Right cardiac atrium (tissue), 5 donors: Measurements from ENCODE around the gene TIAM1. TPM values are rescaled to one million over a fixed set of nuclear protein-coding genes. Genes with fewer than 3 reads are reported as not detected.

Experiments
- ATAC-seq, 2 donors: fragments of 200-7000 bp; cut with Tn5 transposase; one replicate each; pipeline versions ENCODE4 v1.8.0 to v1.9.1; 2020; ENCODE audit warnings: moderate library complexity in 2 of 2, mild to moderate bottlenecking in 1 of 2
- DNase-seq, 3 donors: peaks; one replicate each; pipeline ENCODE4 v3.0.0-alpha.2; 2020
- H3K27ac ChIP-seq: one replicate; pipeline ENCODE4 v1.5.1; 2013; ENCODE audit warnings: mild to moderate bottlenecking, low read length, control low read depth, moderate library complexity
- H3K27me3 ChIP-seq: one replicate; pipeline ENCODE4 v1.6.1; 2013; ENCODE audit not compliant: control insufficient read depth, insufficient read depth
- H3K4me1 ChIP-seq: one replicate; pipeline ENCODE4 v1.6.1; 2013; ENCODE audit warnings: low read length; ENCODE audit not compliant: control insufficient read depth, insufficient read depth
- H3K4me3 ChIP-seq: one replicate; pipeline ENCODE4 v1.5.1; 2013; ENCODE audit warnings: low read length, control low read depth
- H3K9me3 ChIP-seq: one replicate; pipeline ENCODE4 v1.6.1; 2013; ENCODE audit warnings: low read length; ENCODE audit not compliant: control insufficient read depth
- WGBS: extraction: QIAGEN DNeasy Blood & Tissue Kit; methylation state at CpG from one replicate; pipeline ENCODE4 v1.1.7; 2013; 5-methylcytosine and 5-hydroxymethylcytosine counted together
- intact Hi-C, 4 donors: fragments of 100-400 bp; cut with DNase I; formaldehyde crosslinking; loops; one replicate each; pipeline versions ENCODE4 v1.11.0 to v1.14.0; 2022 to 2023
- polyA plus RNA-seq: library from polyadenylated mRNA; stranded (reverse); fragments of 200-250 nt; gene quantifications from one replicate; pipeline ENCODE4 v1.2.3, GENCODE V29; 2013
- total RNA-seq, 4 donors: library from RNA; stranded (reverse); fragmentation: NEBNext Ultra II Directional; extraction: Animal tissue kit (Norgen Biotek cat#: 25700); gene quantifications; one replicate each; pipeline ENCODE4 v1.2.1, GENCODE V29; 2021
- donor health status: healthy with polysubstance abuse.
- donor health status: DM: no; HTN: yes; CAD: no.
- donor health status: DM: no; HTN: no; CAD: no.
- donor health status: DM: no; HTN: yes; CAD: no; lungs with severe emphysema.
- donor health status: DM: yes; HTN: yes; CAD: no.

TIAM1 gene
- total and polyA plus RNA-seq, 5 donors = 3.9 to 13.9 (median 8.6) TPM

- Histone ChIP-seq H3K27ac (no peak overlapping the region), H3K27me3 (no peaks in the 10 kb centered on the region)
These were observed 991 bp downstream of the TIAM1 start for GRCh38 chr21:31343030-31343510.

GRCh38 chr21:31342348-31342747 is 1.7 kb downstream of the TIAM1 start:
- no peak overlapping the region for H3K27ac ChIP-seq
- no peaks in the 10 kb centered on the region for H3K27me3 ChIP-seq
- no peaks in the 10 kb centered on the region for H3K9me3 ChIP-seq
- H3K4me1 ChIP-seq = no peaks in the 10 kb centered on the region
- intact Hi-C loops = loop anchor here in 2 of 4 donors (10.0 kb wide), 2 partner anchors 232 to 242 kb away; no protein-coding TSS in a partner anchor
- no peak for ATAC-seq
- 73% methylated on average over 3 of the region's 3 CpGs for WGBS
- H3K4me3 ChIP-seq = no peak overlapping the region
- no peak for DNase-seq

More at GRCh38 chr21:31343030-31343510, 991 bp downstream of the TIAM1 start:
- Histone ChIP-seq H3K4me1 (no peaks in the 10 kb centered on the region), H3K4me3 (peak overlapping the region; percentile 40), H3K9me3 (no peaks in the 10 kb centered on the region)
- intact Hi-C loops = loop anchor here in 2 of 4 donors (10.0 kb wide), 2 partner anchors 232 to 242 kb away; no protein-coding TSS in a partner anchor
- ATAC-seq (no peak), DNase-seq (no peak)
- WGBS = 7% methylated on average over 2 of the region's 2 CpGs

- Histone ChIP-seq H3K27me3 (no peaks in the 10 kb centered on the region), H3K9me3 (no peaks in the 10 kb centered on the region), H3K27ac (no peak overlapping the region), H3K4me3 (no peak overlapping the region), H3K4me1 (no peaks in the 10 kb centered on the region)
- ATAC-seq (no peak), DNase-seq (no peak)
- WGBS = 67% methylated on average over 4 of the region's 4 CpGs
- intact Hi-C loops = loop anchor here in 2 of 4 donors (10.0 kb wide), 2 partner anchors 234 to 244 kb away; no protein-coding TSS in a partner anchor
These were observed 3.0 kb downstream of the TIAM1 start for GRCh38 chr21:31340942-31341487.

GRCh38 chr21:31340514-31340913 is 3.5 kb downstream of the TIAM1 start:
- no peak for DNase-seq
- no peaks in the 10 kb centered on the region for H3K9me3 ChIP-seq
- H3K27me3 ChIP-seq = no peaks in the 10 kb centered on the region
- intact Hi-C loops = loop anchor here in 2 of 4 donors (10.0 kb wide), 2 partner anchors 234 to 244 kb away; no protein-coding TSS in a partner anchor
- 74% methylated on average over 6 of the region's 6 CpGs for WGBS
- no peak overlapping the region for H3K4me3 ChIP-seq
- no peak overlapping the region for H3K27ac ChIP-seq
- no peaks in the 10 kb centered on the region for H3K4me1 ChIP-seq
- no peak for ATAC-seq

- ATAC-seq (no peak), DNase-seq (no peak)
- no peaks in the 10 kb centered on the region for H3K27me3 ChIP-seq
- no peaks in the 10 kb centered on the region for H3K9me3 ChIP-seq
- H3K4me3 ChIP-seq = no peak overlapping the region
- WGBS = 79% methylated on average over 4 of the region's 4 CpGs
- H3K27ac ChIP-seq = no peak overlapping the region
- intact Hi-C loops = loop anchor here in 2 of 4 donors (10.0 kb wide), 2 partner anchors 235 to 245 kb away; no protein-coding TSS in a partner anchor
- no peaks in the 10 kb centered on the region for H3K4me1 ChIP-seq
These were observed 4.3 kb downstream of the TIAM1 start for GRCh38 chr21:31339721-31340120.

- no peak for ATAC-seq
These were observed 5.1 kb downstream of the TIAM1 start for GRCh38 chr21:31338908-31339368.

GRCh38 chr21:31337996-31338907 is 5.8 kb downstream of the TIAM1 start:
- Histone ChIP-seq H3K27ac (no peak overlapping the region), H3K9me3 (no peaks in the 10 kb centered on the region), H3K4me3 (no peak overlapping the region), H3K4me1 (no peaks in the 10 kb centered on the region), H3K27me3 (no peaks in the 10 kb centered on the region)
- intact Hi-C loops = no loop called here
- DNase-seq = no peak
- no peak for ATAC-seq
- WGBS = 87% methylated on average over 25 of the region's 25 CpGs

More at GRCh38 chr21:31338908-31339368, 5.1 kb downstream of the TIAM1 start:
- H3K27ac ChIP-seq = no peak overlapping the region
- DNase-seq = no peak
- 82% methylated on average over 3 of the region's 3 CpGs for WGBS
- no peaks in the 10 kb centered on the region for H3K27me3 ChIP-seq
- no peaks in the 10 kb centered on the region for H3K9me3 ChIP-seq
- intact Hi-C loops = no loop called here
- H3K4me1 ChIP-seq = no peaks in the 10 kb centered on the region
- H3K4me3 ChIP-seq = no peak overlapping the region

GRCh38 chr21:31337086-31337485 is 7.0 kb downstream of the TIAM1 start:
- WGBS = 86% methylated on average over 3 of the region's 3 CpGs
- intact Hi-C loops = no loop called here
- ATAC-seq = no peak

GRCh38 chr21:31336739-31337040 is 7.4 kb downstream of the TIAM1 start:
- DNase-seq (no peak), ATAC-seq (no peak)
- no peak overlapping the region for H3K27ac ChIP-seq
- no peaks in the 10 kb centered on the region for H3K4me1 ChIP-seq
- no peaks in the 10 kb centered on the region for H3K9me3 ChIP-seq
- intact Hi-C loops = no loop called here
- no peaks in the 10 kb centered on the region for H3K27me3 ChIP-seq
- WGBS = 91% methylated on average over 6 of the region's 6 CpGs
- no peak overlapping the region for H3K4me3 ChIP-seq

More at GRCh38 chr21:31337086-31337485, 7.0 kb downstream of the TIAM1 start:
- no peaks in the 10 kb centered on the region for H3K4me1 ChIP-seq
- no peak overlapping the region for H3K4me3 ChIP-seq
- H3K27ac ChIP-seq = no peak overlapping the region
- no peaks in the 10 kb centered on the region for H3K27me3 ChIP-seq
- no peak for DNase-seq
- no peaks in the 10 kb centered on the region for H3K9me3 ChIP-seq

- Histone ChIP-seq H3K27ac (no peak overlapping the region), H3K4me3 (no peak overlapping the region), H3K4me1 (no peaks in the 10 kb centered on the region), H3K27me3 (no peaks in the 10 kb centered on the region), H3K9me3 (no peaks in the 10 kb centered on the region)
- 78% methylated on average over 12 of the region's 12 CpGs for WGBS
- intact Hi-C loops = no loop called here
- peak; percentile 72 to 85 for ATAC-seq
- DNase-seq = no peak
These were observed 7.9 kb downstream of the TIAM1 start for GRCh38 chr21:31335957-31336738.
